Testis (tissue), 3 donors: ENCODE results near the gene GORAB. TPM values are rescaled to one million over a fixed set of nuclear protein-coding genes. Genes with fewer than 3 reads are reported as not detected.

ENCODE experiments used
- DNase-seq: peaks from one replicate; pipeline ENCODE4 v3.0.0-alpha.2; 2019
- H3K27ac ChIP-seq, 2 donors: fragments of 200-600 bp; sonication (generic); one replicate each; pipeline ENCODE4 v1.5.1; 2019
- H3K27me3 ChIP-seq: fragments of 200-600 bp; sonication (generic); one replicate; pipeline ENCODE4 v1.5.1; 2019
- H3K36me3 ChIP-seq: fragments of 200-600 bp; sonication (generic); one replicate; pipeline ENCODE4 v1.5.1; 2017; ENCODE audit warnings: low read depth; ENCODE audit errors: missing control alignments
- H3K4me1 ChIP-seq: fragments of 200-600 bp; sonication (generic); one replicate; pipeline ENCODE4 v1.5.1; 2019
- H3K4me3 ChIP-seq, 2 donors: fragments of 200-600 bp; sonication (generic); one replicate each; pipeline ENCODE4 v1.5.1; 2017 to 2019
- H3K9me3 ChIP-seq: fragments of 200-600 bp; sonication (generic); one replicate; pipeline ENCODE4 v1.5.1; 2017
- CTCF ChIP-seq, 3 experiments: fragments of 450-650 bp in 2 of 3; fragments of 200-600 bp in 1 of 3; sonication (generic) in 1 of 3; IDR thresholded peaks; one replicate each; pipeline ENCODE4 v1.5.1; 2016 to 2019; ENCODE audit warnings: antibody characterized with exemption in 3 of 3, mild to moderate bottlenecking in 2 of 3, moderate library complexity in 1 of 3
- POLR2A ChIP-seq: fragments of 450-650 bp; IDR thresholded peaks from one replicate; pipeline ENCODE4 v1.6.1; 2017; ENCODE audit warnings: antibody characterized with exemption, mild to moderate bottlenecking, moderate library complexity
- WGBS, 2 donors: methylation state at CpG; one replicate each; pipeline ENCODE4 v1.1.5; 2018; 5-methylcytosine and 5-hydroxymethylcytosine counted together
- intact Hi-C: fragments of 100-400 bp; cut with DNase I; formaldehyde crosslinking; loops from one replicate; pipeline ENCODE4 v1.15.1; 2023; ENCODE audit warnings: low total_unique reads
- polyA plus RNA-seq: library from polyadenylated mRNA; stranded (reverse); fragments of 350-450 nt; fragmentation: Illumina TruSeq; extraction: RNeasy Lipid Tissue Mini Kit (QIAGEN cat#74804); gene quantifications from one replicate; pipeline ENCODE4 v1.2.3, GENCODE V29; 2014; ENCODE audit warnings: low read depth, low replicate concordance; ENCODE audit not compliant: insufficient read depth
- total RNA-seq, 2 donors: library from RNA; depleted of rRNA; stranded (reverse); fragments of >200 nt; gene quantifications; one replicate each; pipeline ENCODE4 v1.2.3, GENCODE V29; 2016

The GORAB gene
- total and polyA plus RNA-seq, 3 donors from 2014 or later: 16.7 to 41.6 (median 23.5) TPM

GRCh38 chr1:170567214-170567613 is 35.2 kb downstream of the GORAB start:
- H3K36me3 ChIP-seq: no peaks in the 10 kb centered on the region
- intact Hi-C loops: no loop called here
- WGBS, 2 donors: 73 to 80% methylated on average over 3 of the region's 3 CpGs
- no peak overlapping the region for H3K27ac ChIP-seq
- peaks cover 7% of the 10 kb centered on the region for H3K4me1 ChIP-seq
- no peak overlapping the region for H3K4me3 ChIP-seq
- no peaks in the 10 kb centered on the region for H3K9me3 ChIP-seq
- TF ChIP-seq POLR2A: no peak
- no peak for TF ChIP-seq CTCF (IDR thresholded peaks at IDR 0.05)
- no peaks in the 10 kb centered on the region for H3K27me3 ChIP-seq
- no peak for DNase-seq

GRCh38 chr1:170568197-170568596 is 36.2 kb downstream of the GORAB start:
- Histone ChIP-seq H3K27ac (no peak overlapping the region), H3K4me3 (no peak overlapping the region), H3K9me3 (no peaks in the 10 kb centered on the region), H3K4me1 (no peaks in the 10 kb centered on the region), H3K36me3 (no peaks in the 10 kb centered on the region), H3K27me3 (no peaks in the 10 kb centered on the region)
- DNase-seq: no peak
- intact Hi-C loops: no loop called here
- TF ChIP-seq CTCF (IDR thresholded peaks at IDR 0.05) (no peak), POLR2A (no peak)

DNA sequence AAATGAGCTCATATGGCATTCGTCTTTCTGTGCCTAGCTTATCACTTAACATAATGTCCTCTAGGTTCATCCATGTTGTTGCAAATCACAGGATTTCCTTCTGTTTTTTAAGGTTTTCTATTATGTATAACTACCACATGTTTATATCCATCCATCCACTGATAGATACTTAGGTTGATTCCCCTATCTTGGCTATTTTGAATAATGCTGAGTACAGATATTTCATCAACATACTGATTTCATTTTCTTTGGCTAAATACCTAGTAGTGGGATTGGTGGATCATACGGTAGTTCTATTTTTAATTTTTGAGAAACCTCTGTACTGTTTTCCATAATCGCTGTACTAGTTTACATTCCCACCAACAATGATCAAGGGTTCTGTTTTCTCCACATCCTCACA is 45.0 kb downstream of the GORAB start:
- DNase-seq: no peak
- no peaks in the 10 kb centered on the region for H3K9me3 ChIP-seq
- no peak for TF ChIP-seq POLR2A
- no peak for TF ChIP-seq CTCF (IDR thresholded peaks at IDR 0.05)
- no peak overlapping the region for H3K27ac ChIP-seq
- H3K36me3 ChIP-seq: no peaks in the 10 kb centered on the region
- 86 to 90% methylated on average over 3 of the region's 3 CpGs for WGBS, 2 donors
- intact Hi-C loops: no loop called here
- H3K27me3 ChIP-seq: no peaks in the 10 kb centered on the region
- peaks cover 6% of the 10 kb centered on the region for H3K4me1 ChIP-seq
- no peak overlapping the region for H3K4me3 ChIP-seq

- Histone ChIP-seq H3K27ac (no peak overlapping the region), H3K9me3 (no peaks in the 10 kb centered on the region), H3K4me1 (peaks cover 6% of the 10 kb centered on the region), H3K27me3 (no peaks in the 10 kb centered on the region), H3K36me3 (no peaks in the 10 kb centered on the region), H3K4me3 (no peak overlapping the region)
- 76 to 87% methylated on average over 1 of the region's 1 CpG for WGBS, 2 donors
- DNase-seq: no peak
- no peak for TF ChIP-seq CTCF (IDR thresholded peaks at IDR 0.05)
- no peak for TF ChIP-seq POLR2A
- intact Hi-C loops: no loop called here
These were observed 46.4 kb downstream of the GORAB start for GRCh38 chr1:170578359-170578758.

- Histone ChIP-seq H3K27ac (no peak overlapping the region), H3K4me3 (no peak overlapping the region), H3K36me3 (no peaks in the 10 kb centered on the region), H3K27me3 (no peaks in the 10 kb centered on the region), H3K4me1 (peaks cover 6% of the 10 kb centered on the region), H3K9me3 (no peaks in the 10 kb centered on the region)
- intact Hi-C loops: no loop called here
- WGBS, 2 donors: 37 to 39% methylated on average over 2 of the region's 2 CpGs
- DNase-seq: peak; percentile 50
- TF ChIP-seq POLR2A (no peak), CTCF (IDR thresholded peaks at IDR 0.05) (no peak)
These were observed 48.9 kb downstream of the GORAB start for GRCh38 chr1:170580636-170581440.
